ACC112 (cell line): ENCODE measurements around the gene PRICKLE4.

ENCODE experiments used
- H2AFZ ChIP-seq: fragments of 200-600 bp; sonication (generic); one replicate; pipeline ENCODE4 v1.6.0; 2017; ENCODE audit warnings: antibody characterized with exemption, low read length; ENCODE audit not compliant: unreplicated experiment
- H3K27ac ChIP-seq: fragments of 200-600 bp; sonication (generic); 2 replicates; pipeline ENCODE4 v1.5.1; 2014; ENCODE audit warnings: low read depth, mild to moderate bottlenecking, antibody characterized with exemption, low read length, moderate library complexity
- H3K27me3 ChIP-seq: fragments of 200-600 bp; sonication (generic); 2 replicates; pipeline ENCODE4 v1.6.1; 2014; ENCODE audit warnings: mild to moderate bottlenecking, antibody characterized with exemption, low read length, moderate library complexity, mixed read lengths; ENCODE audit not compliant: insufficient read depth
- H3K36me3 ChIP-seq: fragments of 200-600 bp; sonication (generic); 2 replicates; pipeline ENCODE4 v1.6.1; 2016; ENCODE audit warnings: mild to moderate bottlenecking, antibody characterized with exemption, low read length, moderate library complexity, mixed read lengths; ENCODE audit not compliant: insufficient read depth
- H3K4me1 ChIP-seq: fragments of 200-600 bp; sonication (generic); one replicate; pipeline ENCODE4 v1.6.1; 2016; ENCODE audit warnings: low read length, mixed read lengths; ENCODE audit not compliant: insufficient read depth, unreplicated experiment, control insufficient read depth
- H3K4me3 ChIP-seq: fragments of 200-600 bp; sonication (generic); 2 replicates; pipeline ENCODE4 v1.5.1; 2014; ENCODE audit warnings: mild to moderate bottlenecking, low read depth, low read length
- H3K79me2 ChIP-seq: fragments of 200-600 bp; sonication (generic); one replicate; pipeline ENCODE4 v1.6.0; 2016; ENCODE audit warnings: low read length; ENCODE audit not compliant: control insufficient read depth, unreplicated experiment, insufficient read depth

Gene PRICKLE4

GRCh38 chr6:41786451-41787218, 6.1 kb downstream of the PRICKLE4 start:
- peaks cover 16% of the 10 kb centered on the region for H3K4me1 ChIP-seq
- H3K4me3 ChIP-seq: peak overlapping the region; percentile 94
- no peaks in the 10 kb centered on the region for H3K27me3 ChIP-seq
- peak overlapping the region; percentile 86 for H2AFZ ChIP-seq
- H3K79me2 ChIP-seq: peaks cover 22% of the 10 kb centered on the region
- H3K27ac ChIP-seq: peak overlapping the region; percentile 64
- H3K36me3 ChIP-seq: peaks cover 21% of the 10 kb centered on the region

- Histone ChIP-seq H3K27ac (peak within 1 kb of the TSS; percentile 84), H2AFZ (peak within 1 kb of the TSS; percentile 86), H3K36me3 (peaks cover 25% of the 10 kb centered on the region), H3K4me3 (peak within 1 kb of the TSS; percentile 94), H3K79me2 (peaks cover 22% of the 10 kb centered on the region), H3K27me3 (no peaks in the 10 kb centered on the region), H3K4me1 (peaks cover 18% of the 10 kb centered on the region)
Measured at GRCh38 chr6:41787219-41787917, 6.8 kb downstream of the PRICKLE4 start, which contains the start of gene TOMM6. TSS of gene TOMM6 (plus strand) at chr6:41787694. CDS start at chr6:41787698, 4 bp downstream.

GRCh38 chr6:41789390-41789724, 8.8 kb downstream of the PRICKLE4 start:
- H3K4me3 ChIP-seq: 0 out of 2 replicates have a peak overlapping the region, but pooled peaks have one; percentile 94
- H3K79me2 ChIP-seq: peaks cover 22% of the 10 kb centered on the region
- H3K27me3 ChIP-seq: no peaks in the 10 kb centered on the region
- H3K36me3 ChIP-seq: peaks cover 25% of the 10 kb centered on the region
- H3K4me1 ChIP-seq: peaks cover 18% of the 10 kb centered on the region
- no peak overlapping the region for H2AFZ ChIP-seq
- no peak overlapping the region for H3K27ac ChIP-seq

- no peak overlapping the region for H2AFZ ChIP-seq
- no peak overlapping the region for H3K4me3 ChIP-seq
- H3K79me2 ChIP-seq: peaks cover 22% of the 10 kb centered on the region
- H3K36me3 ChIP-seq: peaks cover 25% of the 10 kb centered on the region
- no peak overlapping the region for H3K27ac ChIP-seq
- H3K4me1 ChIP-seq: peaks cover 18% of the 10 kb centered on the region
- no peaks in the 10 kb centered on the region for H3K27me3 ChIP-seq
Measured at GRCh38 chr6:41790045-41790444, 9.5 kb downstream of the PRICKLE4 start.

- Histone ChIP-seq H3K79me2 (peaks cover 22% of the 10 kb centered on the region), H3K4me3 (no peak overlapping the region), H3K27ac (no peak overlapping the region), H3K27me3 (no peaks in the 10 kb centered on the region), H3K4me1 (peaks cover 12% of the 10 kb centered on the region), H3K36me3 (peaks cover 25% of the 10 kb centered on the region), H2AFZ (no peak overlapping the region)
Measured at GRCh38 chr6:41791305-41791704, 10.7 kb downstream of the PRICKLE4 start.

GRCh38 chr6:41791984-41792383, 11.4 kb downstream of the PRICKLE4 start:
- Histone ChIP-seq H3K36me3 (peaks cover 25% of the 10 kb centered on the region), H3K27ac (no peak overlapping the region), H3K4me1 (peaks cover 12% of the 10 kb centered on the region), H3K27me3 (no peaks in the 10 kb centered on the region), H2AFZ (no peak overlapping the region), H3K79me2 (peaks cover 22% of the 10 kb centered on the region), H3K4me3 (no peak overlapping the region)

- H3K79me2 ChIP-seq: no peaks in the 10 kb centered on the region
- no peak overlapping the region for H2AFZ ChIP-seq
- H3K36me3 ChIP-seq: peaks cover 4% of the 10 kb centered on the region; the same call in 1 of the 2 replicates
- peaks cover 8% of the 10 kb centered on the region for H3K4me1 ChIP-seq
- no peaks in the 10 kb centered on the region for H3K27me3 ChIP-seq
- H3K27ac ChIP-seq: no peak overlapping the region
- no peak overlapping the region for H3K4me3 ChIP-seq
Measured at GRCh38 chr6:41796474-41796873, 15.9 kb downstream of the PRICKLE4 start.

- H3K27ac ChIP-seq: no peak overlapping the region
Measured at GRCh38 chr6:41798901-41799558, 18.4 kb downstream of the PRICKLE4 start.

GRCh38 chr6:41799559-41799911, 19.0 kb downstream of the PRICKLE4 start:
- Histone ChIP-seq H3K36me3 (no peaks in the 10 kb centered on the region), H3K4me1 (peaks cover 6% of the 10 kb centered on the region), H3K4me3 (no peak overlapping the region), H3K27me3 (no peaks in the 10 kb centered on the region), H3K27ac (no peak overlapping the region), H3K79me2 (no peaks in the 10 kb centered on the region), H2AFZ (no peak overlapping the region)

More at GRCh38 chr6:41798901-41799558, 18.4 kb downstream of the PRICKLE4 start:
- no peak overlapping the region for H3K4me3 ChIP-seq
- H3K4me1 ChIP-seq: peaks cover 6% of the 10 kb centered on the region
- no peaks in the 10 kb centered on the region for H3K79me2 ChIP-seq
- H2AFZ ChIP-seq: no peak overlapping the region
- H3K27me3 ChIP-seq: no peaks in the 10 kb centered on the region
- no peaks in the 10 kb centered on the region for H3K36me3 ChIP-seq

GRCh38 chr6:41801380-41801779, 20.8 kb downstream of the PRICKLE4 start:
- Histone ChIP-seq H3K27ac (no peak overlapping the region), H3K27me3 (no peaks in the 10 kb centered on the region), H3K4me1 (peaks cover 6% of the 10 kb centered on the region), H2AFZ (no peak overlapping the region), H3K4me3 (no peak overlapping the region), H3K79me2 (no peaks in the 10 kb centered on the region), H3K36me3 (no peaks in the 10 kb centered on the region)
